HG02759 (cell line): ENCODE measurements around the gene SLC49A3.
"Not testable (repeated sequence)": the region's sequence is repeated elsewhere in the genome, so short reads cannot be mapped to it uniquely, and the experiment has no call there.

Experiments used
- ATAC-seq: cut with Tn5 transposase; IDR thresholded peaks from one replicate; pipeline ENCODE4 v1.9.1; 2021; ENCODE audit warnings: mild to moderate bottlenecking, moderate library complexity; ENCODE audit not compliant: unreplicated experiment

Gene SLC49A3

DNA sequence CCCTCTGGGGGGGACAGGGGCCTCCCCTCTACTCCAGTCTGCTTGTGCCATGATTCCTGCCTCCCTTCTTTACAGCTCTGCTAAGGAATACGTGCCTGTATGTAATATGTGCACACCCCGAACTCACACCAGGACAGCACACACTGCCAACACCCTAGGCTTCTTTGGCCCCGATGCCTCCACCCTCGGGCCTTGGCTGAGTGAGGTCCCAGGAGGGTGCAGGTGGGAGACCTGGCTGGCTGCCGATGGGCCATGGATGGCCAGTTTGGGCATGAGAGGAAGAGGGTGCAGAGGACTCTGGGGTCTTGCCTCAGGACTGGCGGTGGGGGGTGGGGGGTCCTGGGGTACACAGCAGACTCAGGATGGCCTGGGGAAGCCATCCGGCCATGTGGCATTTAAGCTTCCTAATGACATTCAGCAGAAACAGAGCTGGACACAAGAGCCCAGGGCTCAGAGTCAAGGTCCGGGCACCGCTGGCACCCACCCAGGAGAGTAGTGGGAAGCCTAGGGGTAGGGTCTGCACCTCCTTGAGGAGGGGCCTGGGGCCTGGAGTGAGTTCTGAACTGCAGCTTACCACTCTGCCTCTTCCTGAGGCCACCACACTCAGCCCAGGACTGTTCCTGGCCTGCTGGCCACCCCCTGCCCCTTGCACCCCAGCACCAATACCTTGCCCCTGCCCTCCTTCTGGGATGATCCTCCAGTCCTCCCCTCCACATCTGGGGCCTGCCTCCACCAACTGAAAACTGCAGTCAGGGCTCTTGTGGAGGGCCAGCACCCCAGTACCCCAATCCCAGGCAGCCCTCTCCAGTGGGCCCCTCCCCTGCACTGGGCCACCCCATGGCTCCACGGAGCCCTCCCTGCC, 14.6 kb upstream of the SLC49A3 start:
- ATAC-seq: no peak

DNA sequence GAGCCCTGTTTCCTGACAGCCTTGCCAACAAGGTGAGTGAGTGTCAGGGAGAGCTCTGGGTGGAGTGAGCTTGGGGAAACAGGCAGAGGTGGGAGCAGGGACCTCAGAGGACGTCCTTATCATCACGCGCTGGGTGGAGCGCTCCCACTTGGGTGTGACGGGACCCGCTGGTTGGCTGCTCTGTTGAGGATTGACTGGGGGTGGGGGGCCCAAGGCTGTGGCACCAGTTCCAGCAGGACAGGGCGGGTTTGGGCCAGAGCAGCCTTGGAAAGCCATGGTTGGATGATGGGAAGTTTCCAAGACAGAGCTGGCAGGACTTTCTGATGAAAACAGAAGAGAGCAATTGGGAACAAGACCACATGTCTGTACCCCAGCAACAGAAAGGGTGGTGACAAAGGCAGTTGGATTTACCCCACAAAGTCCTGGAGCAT, 13.7 kb upstream of the SLC49A3 start:
- ATAC-seq: no peak

DNA sequence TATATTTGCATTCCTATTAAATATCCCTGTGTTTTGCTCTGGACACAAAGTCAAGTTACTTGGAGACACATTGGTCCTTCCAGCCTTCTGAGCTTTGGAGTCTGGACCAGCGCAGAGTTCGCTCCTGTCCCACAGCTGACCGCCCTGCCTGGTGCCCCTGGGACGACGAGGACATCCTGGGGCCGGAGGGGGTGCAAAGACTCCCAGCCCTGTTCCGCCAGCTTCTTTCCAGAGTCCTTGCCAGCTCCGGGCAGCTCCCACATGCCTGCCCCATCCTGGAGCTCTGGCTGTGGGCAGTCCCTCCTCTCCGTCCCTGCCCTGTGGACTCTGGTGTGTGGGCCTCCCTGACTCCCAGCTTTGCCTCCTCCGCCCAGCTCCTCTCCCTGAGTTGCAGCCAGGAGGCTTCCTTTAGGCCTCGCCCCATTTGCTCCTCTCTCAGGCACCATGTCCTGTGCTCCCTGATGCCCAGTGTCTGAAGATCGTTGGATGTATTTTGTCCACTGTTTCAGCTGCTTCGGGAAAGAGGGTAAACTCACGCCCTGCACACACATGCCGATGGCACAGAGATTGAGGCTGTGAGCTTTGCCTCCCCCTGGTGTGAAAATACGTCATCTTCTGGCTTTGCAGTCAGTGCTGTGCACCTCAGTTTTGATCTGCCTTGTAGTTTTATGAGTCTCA, 11.8 kb upstream of the SLC49A3 start:
- no peak for ATAC-seq

DNA sequence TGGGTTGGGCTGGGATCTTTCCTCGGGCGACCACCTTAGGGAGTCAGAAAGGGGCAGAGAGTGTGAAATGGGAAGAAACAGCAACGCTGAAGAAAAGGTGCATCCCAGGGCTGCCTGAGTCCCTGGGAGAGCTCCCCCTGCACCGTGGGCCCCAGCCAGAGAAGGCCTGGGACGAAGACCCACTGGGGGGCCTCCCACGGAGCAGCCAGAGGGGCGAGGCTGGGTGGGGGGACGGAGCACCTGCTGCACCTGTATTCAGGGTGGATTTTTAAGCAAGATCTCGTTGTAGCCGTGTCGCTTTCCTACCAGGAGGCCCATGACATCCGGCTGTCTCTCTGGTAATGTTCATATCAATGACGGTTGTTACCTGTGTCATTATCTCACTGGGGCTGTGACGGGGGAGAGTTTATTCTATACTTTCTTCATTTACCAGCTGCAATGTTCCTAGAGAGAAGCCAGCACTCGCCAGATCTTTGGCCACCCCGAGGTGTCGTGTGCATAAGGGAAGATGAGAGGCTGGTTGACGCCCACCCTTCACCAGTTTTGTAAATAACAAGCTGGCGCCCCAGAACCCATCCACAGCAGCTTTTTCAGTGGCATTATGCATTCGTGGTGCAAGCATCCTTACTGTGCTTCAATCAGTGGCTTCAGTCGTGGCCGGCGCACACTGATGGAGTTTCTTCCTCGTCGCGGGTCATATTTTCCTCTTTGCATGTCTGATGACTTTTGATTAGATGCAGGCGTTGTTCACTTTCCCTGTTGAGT, 11.0 kb upstream of the SLC49A3 start:
- no peak for ATAC-seq

DNA sequence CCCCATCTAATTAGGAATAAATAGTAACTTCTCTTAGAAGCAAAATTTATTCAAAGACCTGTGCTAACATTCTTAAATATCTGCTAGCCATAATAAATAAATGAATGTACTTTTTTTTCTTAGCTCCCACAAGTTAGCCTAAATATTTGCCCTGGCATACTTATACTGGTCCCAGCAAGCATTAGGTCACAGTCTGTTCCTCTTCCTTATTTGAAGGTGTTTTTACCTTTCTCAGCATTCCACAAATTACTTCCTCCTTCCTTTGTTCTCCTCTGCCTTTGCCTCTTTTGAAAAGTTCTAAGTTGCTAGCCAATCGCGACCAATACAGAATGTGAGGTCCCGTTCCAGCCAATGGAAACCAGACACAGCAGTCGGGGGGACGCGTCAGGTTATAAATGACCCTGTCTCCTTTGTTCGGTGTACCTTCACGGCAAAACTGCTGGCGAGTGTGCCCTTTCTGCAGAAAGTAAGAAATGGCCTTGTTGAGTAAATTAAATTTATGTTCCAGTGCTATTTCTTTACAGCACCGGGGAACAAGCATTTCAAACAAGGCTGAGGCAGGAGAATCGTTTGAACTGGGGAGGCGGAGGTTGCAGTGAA, 5.5 kb upstream of the SLC49A3 start:
- ATAC-seq: not testable (repeated sequence)

DNA sequence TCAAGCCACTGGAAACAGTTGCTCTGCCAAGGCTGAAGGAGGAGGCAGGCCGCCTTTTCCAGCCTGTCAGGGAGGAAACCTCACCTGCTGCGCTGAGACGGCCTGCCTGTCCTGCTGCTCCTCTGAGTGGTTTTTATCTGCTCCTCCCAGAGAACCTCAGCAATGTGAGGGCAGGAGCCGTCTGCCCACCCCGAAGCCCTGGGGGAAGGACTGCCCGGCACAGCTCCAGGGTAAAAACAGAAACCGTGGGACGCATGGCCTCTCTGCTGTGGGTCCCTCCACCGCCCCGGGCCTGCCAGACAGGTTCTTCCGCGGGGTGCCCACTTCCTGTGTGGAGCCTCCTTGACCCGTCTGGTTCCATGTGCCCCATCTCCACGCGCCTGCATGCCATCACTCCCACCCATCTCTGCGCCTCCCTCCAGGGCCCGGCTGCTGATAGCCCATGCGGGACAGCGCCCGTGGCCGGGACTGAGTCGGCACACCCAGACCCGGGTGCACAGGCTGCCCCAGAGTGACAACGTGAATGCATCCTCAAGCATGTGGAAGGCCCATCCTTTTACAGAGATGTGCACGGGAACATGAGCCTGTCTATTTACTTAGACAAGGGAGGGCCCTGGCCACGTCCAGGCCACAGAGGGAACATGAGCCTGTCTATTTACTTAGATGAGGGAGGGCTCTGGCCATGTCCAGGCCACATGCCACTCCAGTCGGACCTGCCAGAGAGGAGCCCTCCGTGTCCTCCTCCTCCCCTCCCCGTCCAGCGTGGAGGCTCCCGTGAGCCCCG, 4.0 kb upstream of the SLC49A3 start:
- no peak for ATAC-seq

DNA sequence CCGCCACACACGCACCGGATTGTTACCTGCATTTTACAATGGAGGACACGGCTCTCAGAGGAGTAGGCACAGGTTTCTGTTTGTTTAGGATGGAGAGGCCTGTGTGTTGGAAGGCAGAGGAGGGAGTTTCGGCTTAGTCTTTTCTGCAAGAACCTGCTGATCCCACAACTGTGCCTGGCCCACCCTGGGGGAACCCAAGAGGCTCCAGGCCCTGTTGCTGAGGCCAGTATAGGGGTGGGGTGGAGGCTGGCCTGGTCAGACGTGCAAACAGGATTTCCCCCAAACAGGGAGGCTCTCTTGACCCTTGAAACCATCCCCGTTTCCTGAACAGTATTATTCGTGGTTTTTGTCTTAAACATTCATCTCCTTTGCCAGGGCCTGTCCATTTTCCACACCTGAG, 772 bp upstream of the SLC49A3 start:
- ATAC-seq: no peak

DNA sequence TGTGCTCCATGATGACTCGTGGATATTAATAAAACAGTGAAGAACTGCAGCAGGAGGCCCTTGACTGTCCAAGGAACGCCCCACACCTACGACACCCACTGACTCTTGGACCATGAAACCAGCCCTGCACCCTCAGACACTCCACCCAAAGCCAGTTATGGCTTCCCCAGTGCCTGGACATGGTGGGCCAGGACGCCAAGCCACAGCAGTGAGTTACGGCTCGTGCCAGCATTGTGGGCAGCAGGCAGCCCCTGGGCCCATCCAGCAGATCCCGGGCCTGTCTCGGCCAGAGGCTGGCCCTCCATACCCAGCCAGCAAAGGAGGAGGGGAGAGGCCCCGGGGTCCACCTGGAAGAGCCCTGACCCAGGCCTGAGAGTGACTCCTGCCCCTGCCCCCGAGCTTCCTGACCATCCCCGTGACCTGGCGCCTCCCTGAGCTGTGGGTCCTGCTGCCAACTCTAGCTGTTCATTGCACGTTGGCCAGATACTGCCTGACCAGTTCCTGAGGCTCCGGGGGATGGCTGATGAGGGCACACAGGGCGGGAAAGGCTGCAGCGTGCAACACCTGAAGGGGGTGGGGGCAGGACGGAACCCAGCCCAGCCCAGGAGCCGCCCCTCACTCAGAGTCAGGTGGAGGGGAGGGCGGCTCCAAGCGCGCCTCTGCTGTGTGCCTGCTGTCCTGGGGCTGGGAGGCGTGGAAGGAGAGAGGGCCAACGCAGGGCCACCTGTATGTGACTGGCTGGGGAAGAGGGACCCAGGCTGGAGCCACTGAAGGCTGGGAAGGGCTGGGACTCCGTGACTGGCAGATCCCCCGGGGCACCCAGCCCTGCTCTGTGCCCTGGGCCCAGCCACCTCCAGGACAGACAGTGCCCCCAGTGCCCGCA, 739 bp downstream of the SLC49A3 start:
- ATAC-seq: no peak

DNA sequence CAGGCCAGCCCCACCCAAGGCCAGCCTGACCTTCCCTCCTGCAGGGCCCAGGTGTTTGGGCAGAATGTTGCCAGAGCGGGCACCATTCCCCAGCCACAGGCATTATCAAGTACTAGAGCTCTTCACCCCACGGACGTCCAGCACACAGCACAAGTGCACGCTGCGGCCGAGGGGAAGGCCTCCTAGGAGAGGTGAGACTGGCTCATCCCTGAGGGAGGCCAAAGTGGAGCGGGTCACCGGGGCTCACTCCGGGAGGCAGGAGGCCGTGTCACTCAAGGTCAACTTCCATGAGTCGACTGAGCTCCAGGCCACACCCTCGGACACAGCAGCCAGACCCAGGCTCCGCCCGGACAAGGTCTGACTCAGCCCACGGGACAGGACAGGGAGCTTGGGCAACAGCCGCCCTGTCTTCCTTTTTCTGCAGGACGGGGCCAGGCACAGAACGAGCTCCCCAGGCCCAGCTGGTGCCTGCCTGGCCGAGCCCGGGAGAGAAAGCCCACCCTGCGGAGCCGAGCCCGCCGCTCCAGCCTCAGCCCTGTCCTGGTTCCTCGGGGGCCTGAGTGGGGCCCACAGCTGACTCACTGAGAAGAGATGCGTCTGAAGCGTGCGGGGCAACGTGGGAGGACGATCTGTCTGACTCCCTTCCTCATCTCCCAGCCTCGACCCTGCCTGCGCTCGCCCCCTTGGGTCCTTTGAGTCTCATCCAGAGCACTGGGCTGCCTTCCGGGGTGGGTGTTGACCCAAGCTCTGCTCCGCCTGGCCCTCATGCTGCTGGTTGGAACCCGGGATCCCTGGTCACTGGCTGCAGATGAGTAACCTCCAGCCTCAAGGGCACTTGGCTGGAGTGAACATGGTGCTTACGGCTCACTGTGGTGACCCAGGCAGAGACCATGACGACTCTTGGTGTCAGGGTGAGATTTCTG, 1.6 kb downstream of the SLC49A3 start:
- no peak for ATAC-seq

DNA sequence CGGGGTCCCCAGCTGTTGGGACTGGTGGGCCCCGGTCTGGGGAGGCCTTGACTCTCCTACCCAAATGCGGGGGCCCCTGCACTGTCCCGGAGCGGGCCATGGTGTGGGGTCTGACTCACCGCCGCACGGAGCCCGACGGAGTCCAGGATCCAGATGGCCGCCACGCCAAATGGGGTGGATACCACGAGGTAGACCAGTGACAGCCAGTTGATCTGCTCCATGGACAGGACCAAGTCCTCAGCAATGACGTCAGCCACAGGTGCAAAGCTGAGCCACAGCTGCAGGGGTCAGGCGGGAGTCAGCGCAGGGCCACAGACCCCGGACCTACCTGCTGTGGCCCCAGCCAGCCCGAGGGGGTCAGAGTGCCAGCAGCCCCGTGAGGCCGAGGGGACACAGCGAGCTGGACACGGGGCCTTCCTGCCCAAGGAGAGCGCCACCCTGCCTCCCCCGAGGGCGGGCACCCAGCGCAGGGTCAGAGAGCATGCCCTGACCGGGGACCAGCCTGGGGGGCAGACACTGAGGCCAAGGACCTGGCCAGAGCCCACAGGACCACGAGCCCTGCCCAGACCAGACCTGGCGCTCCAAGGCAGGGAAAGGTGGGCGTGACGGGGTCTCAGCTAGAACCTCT, 2.4 kb downstream of the SLC49A3 start:
- no peak for ATAC-seq

DNA sequence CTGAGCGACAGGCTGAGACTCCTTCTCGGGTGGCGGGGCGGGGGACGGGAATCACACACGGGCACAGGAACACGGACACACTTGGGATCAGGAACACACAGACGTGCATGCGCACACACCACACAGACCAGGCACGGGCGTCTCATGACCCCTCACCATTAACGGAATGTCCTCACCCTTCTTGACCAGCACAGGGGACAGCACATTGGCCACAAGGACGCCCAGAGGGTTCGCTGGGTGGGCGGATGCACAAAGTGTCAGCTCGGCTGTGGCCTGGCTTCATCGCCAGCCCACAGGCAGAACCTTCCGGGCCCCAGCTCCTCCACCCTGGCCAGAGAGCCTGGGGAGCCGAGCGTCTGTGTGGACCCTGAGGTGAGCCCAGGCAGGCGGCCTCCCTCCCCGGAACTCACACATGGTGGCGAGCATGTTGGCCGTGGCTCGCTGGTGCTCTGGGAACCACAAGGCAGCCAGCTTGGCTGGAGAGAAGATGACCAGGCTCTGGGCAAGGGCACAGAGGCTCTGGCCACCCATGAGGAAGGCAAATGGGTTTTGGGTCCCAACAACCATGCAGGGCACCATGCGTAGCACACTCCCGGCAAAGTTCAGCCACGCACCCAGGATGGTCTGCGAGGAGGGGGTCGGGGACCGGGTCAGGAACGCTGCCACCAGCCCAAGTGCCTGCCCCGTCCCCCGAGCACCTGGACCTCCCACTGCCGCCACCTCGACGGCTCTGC, 3.1 kb downstream of the SLC49A3 start:
- ATAC-seq: no peak

DNA sequence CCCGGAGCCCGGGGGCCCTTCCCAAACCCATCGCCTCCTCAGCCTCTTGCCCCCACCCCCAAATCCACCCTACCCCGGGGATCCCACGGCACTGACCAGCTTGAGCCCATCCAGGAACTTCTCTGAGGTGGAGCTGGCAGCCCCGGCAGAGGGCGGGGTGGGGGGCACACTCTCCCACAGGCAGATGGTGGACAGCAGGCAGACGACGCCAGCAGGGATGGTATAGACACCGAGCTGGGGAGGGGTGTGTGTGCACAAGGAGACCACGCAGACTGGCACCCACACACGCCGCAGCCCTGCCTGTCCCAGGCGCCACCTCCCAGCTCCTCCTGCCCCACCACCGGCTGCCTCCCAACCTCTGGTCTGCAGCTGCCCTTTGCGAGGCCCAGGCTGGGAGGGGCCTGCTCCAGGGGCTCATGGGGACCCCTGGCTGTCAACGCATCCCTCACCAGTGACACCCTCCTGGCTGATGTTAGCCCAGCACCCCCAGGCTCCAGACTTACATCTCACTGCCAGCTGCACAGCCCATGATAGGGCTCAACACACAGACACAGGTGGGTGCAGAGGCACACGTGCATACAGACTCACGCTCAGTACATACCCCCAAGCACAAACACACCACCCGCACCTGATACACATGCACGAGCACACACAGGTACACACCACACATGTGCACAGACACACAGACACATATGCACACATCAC, 4.2 kb downstream of the SLC49A3 start:
- no peak for ATAC-seq

DNA sequence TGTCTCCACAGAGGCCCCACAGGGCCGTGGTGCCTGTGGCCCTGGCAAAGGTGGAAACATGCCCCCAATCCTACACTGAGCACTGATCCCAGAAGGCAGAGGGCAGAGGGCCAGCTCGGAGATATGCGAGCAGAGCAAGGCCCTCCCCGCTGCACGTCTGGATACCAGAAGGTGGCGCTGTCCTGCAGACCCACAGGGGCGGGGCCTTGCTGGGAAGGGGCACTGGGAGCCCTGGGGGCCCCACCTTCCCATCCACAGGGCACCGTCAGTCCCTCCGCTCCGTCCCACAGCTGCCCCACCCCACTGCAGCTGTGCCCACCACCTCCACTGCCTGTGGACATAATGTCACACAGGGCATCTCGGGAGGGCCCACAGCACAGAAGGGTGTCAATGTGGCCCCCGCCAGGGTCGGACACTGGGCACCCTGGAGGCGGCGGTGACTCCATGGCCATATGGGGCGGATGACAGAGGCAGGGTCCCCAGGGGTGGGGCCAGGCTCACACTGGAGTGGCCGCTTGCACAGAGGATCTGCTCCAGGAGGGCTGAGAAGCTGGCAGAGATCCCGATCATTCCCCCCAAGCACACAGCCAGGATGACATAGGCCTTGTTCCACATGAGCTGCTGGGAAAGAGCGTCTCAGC, 4.8 kb downstream of the SLC49A3 start:
- no peak for ATAC-seq

DNA sequence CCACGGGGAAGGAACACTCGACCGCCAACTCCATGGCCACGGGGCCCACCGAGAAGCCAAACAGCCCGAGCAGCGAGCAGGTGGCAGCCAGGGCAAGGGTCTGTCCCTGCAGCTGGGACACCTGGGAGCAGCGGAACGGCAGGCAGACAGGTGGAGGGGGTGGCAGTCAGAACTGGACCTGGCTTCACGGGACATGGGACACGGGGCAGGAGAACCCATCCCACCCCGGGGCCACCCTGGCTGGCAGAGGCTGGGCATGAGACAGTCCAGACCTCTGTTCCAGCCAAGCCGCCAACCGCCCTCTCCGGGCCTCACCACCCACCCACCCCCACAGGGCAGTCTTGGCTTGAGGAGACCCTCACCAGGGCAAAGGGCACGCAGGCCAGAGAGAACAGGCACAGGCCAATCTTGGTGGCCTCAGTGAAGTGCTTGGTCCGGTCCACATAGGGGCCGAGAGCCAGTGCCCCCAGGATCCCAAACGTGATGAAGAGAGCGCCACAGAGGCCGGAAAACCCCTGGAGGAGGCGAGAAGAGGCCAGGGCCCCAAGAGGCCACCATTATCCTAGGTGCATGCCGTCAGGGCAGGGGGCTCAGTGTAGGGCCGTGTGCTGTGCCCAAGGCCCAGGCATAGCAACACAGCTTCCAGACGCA, 5.6 kb downstream of the SLC49A3 start:
- no peak for ATAC-seq

DNA sequence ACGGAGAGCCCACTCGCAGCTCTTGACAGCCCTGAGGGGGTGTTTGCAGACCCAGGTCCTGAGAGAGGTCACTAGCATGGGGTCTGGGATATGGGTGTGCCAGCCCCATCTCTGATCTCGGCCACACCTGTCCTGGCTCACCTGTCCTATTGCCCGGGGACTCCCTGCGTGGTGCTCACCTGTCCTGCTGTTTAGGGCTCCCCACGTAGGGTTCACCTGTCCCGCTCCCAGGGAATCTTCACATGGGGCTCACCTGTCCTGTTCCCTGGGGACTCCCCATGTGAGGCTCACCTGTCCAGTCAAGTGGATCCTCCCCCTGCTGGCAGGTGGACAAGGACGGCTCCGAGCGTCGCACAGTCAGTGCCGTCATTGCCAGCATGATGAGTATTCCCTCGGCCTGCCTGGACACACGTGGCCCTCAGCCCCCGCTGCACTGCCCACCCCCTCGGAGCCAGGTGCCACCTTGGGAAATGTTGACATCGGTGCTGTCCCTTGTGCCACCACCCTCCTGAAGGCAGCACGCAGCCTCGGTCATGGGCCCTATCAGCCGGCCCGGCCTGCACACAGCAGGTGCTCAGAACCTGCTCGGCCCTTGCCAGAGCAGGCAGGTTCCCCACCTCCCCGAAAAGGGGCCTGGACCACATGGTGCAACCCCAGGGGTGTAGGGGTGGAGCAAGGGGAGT, 6.3 kb downstream of the SLC49A3 start:
- no peak for ATAC-seq
